Cardiac atrium fibroblast (primary cell): ENCODE results near the gene ZNF44. TPM values are rescaled to one million over a fixed set of nuclear protein-coding genes. Genes with fewer than 3 reads are reported as not detected.

Experiments used
- total RNA-seq: library from RNA; depleted of rRNA; stranded (reverse); fragments of >200 nt; gene quantifications from 2 replicates; pipeline ENCODE4 v1.2.3, GENCODE V29; 2015

ZNF44 gene
- total RNA-seq = 2.9 and 4.7 TPM in 2 replicates

DNA sequence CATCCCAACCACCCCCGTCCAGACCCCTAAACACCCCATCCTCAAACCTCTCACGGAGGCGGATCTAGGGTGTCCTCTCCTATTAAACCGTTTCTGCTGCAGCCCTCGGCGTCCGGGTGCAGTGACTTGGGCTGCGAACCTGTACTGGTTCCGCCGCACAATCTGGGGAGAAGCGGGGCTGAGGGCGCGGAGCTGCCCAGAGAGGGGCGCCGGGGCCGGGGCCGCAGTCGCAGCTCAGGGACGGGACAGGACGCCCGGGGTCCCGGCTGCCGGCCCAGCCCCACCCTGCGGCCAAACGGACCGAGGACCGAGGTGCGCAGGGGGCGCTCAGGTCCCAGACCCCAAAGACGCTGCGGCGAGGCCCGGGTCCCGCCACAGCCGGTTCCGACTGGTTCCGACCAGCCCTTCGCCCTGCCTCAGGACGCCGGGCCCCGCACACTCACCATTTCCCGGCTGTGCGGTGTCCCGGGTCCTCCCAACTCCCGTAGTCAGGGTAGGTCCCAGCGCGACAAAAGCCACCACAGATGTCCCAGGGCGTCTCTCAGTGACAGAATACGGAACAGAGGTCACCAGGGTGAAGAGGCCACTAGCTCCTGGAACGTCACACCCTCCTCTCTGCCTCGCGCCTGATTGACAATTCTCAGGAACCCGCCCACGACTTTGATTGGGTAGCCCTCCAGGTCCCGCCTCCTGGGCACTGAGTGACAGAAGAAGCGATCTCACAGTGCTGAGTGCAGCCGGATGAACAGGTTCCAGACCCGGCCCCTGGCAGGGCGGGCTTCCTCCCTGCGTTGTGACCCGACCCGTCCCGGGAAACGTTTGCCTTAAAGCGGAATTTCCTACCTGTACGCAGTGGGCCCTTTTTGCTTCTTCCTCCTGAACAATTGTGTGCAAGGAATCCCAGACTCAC lies at the start of gene ZNF44:
ZNF44 (minus strand) TSS at position 635 of the 910 bp plus-strand sequence; CDS start at position 446, 189 bp downstream.

DNA sequence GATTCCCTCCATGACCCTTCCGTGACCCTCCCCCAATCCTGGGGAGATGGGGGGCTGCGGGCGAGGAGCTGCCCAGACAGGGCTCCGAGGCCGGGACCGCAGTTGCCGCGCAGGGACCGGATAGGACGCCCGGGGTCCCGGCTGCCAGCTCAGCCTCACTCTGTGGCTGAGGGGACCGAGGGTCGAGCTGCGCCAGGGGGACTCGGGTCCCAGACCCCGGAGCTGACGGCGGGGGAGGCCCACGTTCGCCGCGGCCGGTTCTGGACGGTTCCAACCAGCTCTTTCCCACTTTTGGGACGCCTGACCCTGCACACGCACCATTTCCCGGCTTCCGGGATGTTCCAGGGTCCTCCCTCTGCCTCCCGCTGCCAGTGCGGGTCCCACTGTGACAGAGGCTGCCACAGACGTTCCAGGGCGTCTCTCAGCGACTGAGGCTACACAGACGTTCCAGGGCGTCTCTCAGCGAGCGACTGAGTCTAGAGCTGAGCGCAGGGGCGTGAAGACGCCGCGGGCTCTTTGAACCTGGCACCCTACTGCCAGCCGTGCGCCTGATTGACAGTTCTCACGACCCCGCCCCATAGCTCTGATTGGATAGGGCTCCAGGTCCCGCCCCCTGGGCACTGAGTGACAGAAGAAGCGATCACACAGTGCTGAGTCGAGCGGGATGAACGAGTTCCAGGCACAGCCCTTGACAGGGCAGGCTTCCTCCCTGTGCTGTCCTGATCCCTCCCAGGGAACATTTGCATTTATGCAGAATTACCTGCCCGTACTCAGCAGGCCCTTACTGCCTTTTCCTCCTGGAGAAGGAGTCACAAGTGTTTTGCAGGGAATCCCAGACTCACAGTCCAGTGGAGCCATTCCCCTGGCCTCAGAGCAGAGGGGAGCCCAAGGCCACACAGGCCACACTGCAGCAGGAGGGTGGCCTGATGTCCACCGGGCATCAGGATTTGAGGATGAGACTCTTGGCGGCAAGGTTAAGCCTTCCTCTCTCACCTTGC lies 38.8 kb upstream of the ZNF44 start, which contains the start of gene ZNF563:
ZNF563 (minus strand) TSS at position 472 of the 998 bp plus-strand sequence; CDS start at position 321, 151 bp downstream.

Other genes with a start within 250 kb of the ZNF44 start
- 0.36 and 0.49 TPM in 2 replicates for gene ZNF878, start 241.9 kb downstream of the ZNF44 start, total RNA-seq
- 2.4 and 5.2 TPM in 2 replicates for gene ZNF844, start 230.2 kb downstream of the ZNF44 start, total RNA-seq
- 2.0 and 7.6 TPM in 2 replicates for gene ZNF20, start 154.5 kb downstream of the ZNF44 start, total RNA-seq
- 6.8 and 9.7 TPM in 2 replicates for gene ZNF625, start 138.1 kb downstream of the ZNF44 start, total RNA-seq
- gene ZNF136, start 131.8 kb downstream of the ZNF44 start, total RNA-seq = 3.7 and 5.4 TPM in 2 replicates
- 2.0 and 11.7 TPM in 2 replicates for gene ZNF563, start 38.8 kb upstream of the ZNF44 start, total RNA-seq
- gene ZNF442, start 70.8 kb upstream of the ZNF44 start, total RNA-seq = 2.3 and 4.9 TPM in 2 replicates
- gene ZNF799, start 106.4 kb upstream of the ZNF44 start, total RNA-seq = 1.1 and 3.2 TPM in 2 replicates
- 0.36 and 2.3 TPM in 2 replicates for gene ZNF443, start 146.1 kb upstream of the ZNF44 start, total RNA-seq
- gene ZNF709, start 189.9 kb upstream of the ZNF44 start, total RNA-seq = 2.5 and 2.6 TPM in 2 replicates